Left colon (tissue), 2 donors: ENCODE data around the gene CKS1B. TPM values are rescaled to one million over a fixed set of nuclear protein-coding genes. Genes with fewer than 3 reads are reported as not detected.

Experiments
- ATAC-seq: fragments of 200-7000 bp; cut with Tn5 transposase; one replicate; pipeline ENCODE4 v1.9.1; 2020; ENCODE audit warnings: mild to moderate bottlenecking, moderate library complexity
- DNase-seq, 2 donors: peaks; one replicate each; pipeline ENCODE4 v3.0.0-alpha.2; 2020
- intact Hi-C, 2 donors: fragments of 100-400 bp; cut with DNase I in 1 of 2; cut with micrococcal nuclease in 1 of 2; formaldehyde crosslinking; loops; one replicate each; pipeline versions ENCODE4 v1.11.2 to v1.14.0; 2022; cut with DNase I, micrococcal nuclease
- microRNA-seq, 2 donors: library from miRNA; unstranded; fragments of <30 nt; microRNA quantifications; one replicate each; pipeline versions ENCODE4 v1.1.0 to v1.2.0, GENCODE V29; 2020
- total RNA-seq, 2 donors: library from RNA; stranded (reverse); fragmentation: NEBNext Ultra II Directional; extraction: Animal tissue kit (Norgen Biotek cat#: 25700); gene quantifications; one replicate each; pipeline ENCODE4 v1.2.1, GENCODE V29; 2021
- donor health status: DM: no; HTN: no; CAD: no.
- donor health status: DM: yes; HTN: yes; CAD: no.

The CKS1B gene
- total RNA-seq, 2 donors from 2014 or later = 22.8 to 35.7 TPM

- intact Hi-C loops = loop anchor here in 1 of 2 donors (10.0 kb wide), 1 partner anchor 52 kb away; the partner anchor contains the start of gene PYGO2
- DNase-seq (peak; percentile 94 to 96), ATAC-seq (peak; percentile 81)
These were observed 42.8 kb downstream of the CKS1B start for GRCh38 chr1:155017041-155017945.

GRCh38 chr1:155017946-155018316 is 43.5 kb downstream of the CKS1B start:
- intact Hi-C loops = loop anchor here in 1 of 2 donors (10.0 kb wide), 1 partner anchor 53 kb away; the partner anchor contains the start of gene PYGO2
- peak; percentile 0 for ATAC-seq
- DNase-seq = peak in 1 of 2 donors; percentile 49

- no peak for ATAC-seq
- intact Hi-C loops = loop anchor here in 1 of 2 donors (10.0 kb wide), 1 partner anchor 54 kb away; the partner anchor contains the start of gene PYGO2
- no peak for DNase-seq
These were observed 44.3 kb downstream of the CKS1B start for GRCh38 chr1:155018617-155019348.

- DNase-seq (no peak), ATAC-seq (no peak)
- intact Hi-C loops = loop anchor here in 1 of 2 donors (10.0 kb wide), 1 partner anchor 55 kb away; the partner anchor contains the start of gene PYGO2
These were observed 45.1 kb downstream of the CKS1B start for GRCh38 chr1:155019377-155020245.

GRCh38 chr1:155022136-155022926 is 47.9 kb downstream of the CKS1B start:
- DNase-seq (no peak), ATAC-seq (no peak)
- intact Hi-C loops = no loop called here

GRCh38 chr1:155022927-155023236 is 48.4 kb downstream of the CKS1B start:
- ATAC-seq (peak; percentile 56), DNase-seq (peak in 1 of 2 donors; percentile 62)
- intact Hi-C loops = no loop called here

- ATAC-seq (no peak), DNase-seq (no peak)
- intact Hi-C loops = no loop called here
These were observed 49.1 kb downstream of the CKS1B start for GRCh38 chr1:155023627-155024026.

- DNase-seq = no peak
- no peak for ATAC-seq
- intact Hi-C loops = no loop called here
These were observed 49.8 kb downstream of the CKS1B start for GRCh38 chr1:155024315-155024714.

GRCh38 chr1:155026154-155026553 is 51.7 kb downstream of the CKS1B start:
- no peak for ATAC-seq
- no peak for DNase-seq
- intact Hi-C loops = no loop called here

- DNase-seq (no peak), ATAC-seq (no peak)
- intact Hi-C loops = no loop called here
These were observed 52.1 kb downstream of the CKS1B start for GRCh38 chr1:155026588-155026987.

Small RNA genes within 50 kb of the gene (microRNA-seq; reads per million reads assigned to microRNA genes)
- gene MIR4258 = 0 to 2.7 reads per million in 2 donors

Other genes with a start within 250 kb of the CKS1B start
- 1 to 10 TPM in 1 of 2 donors, under 1 TPM in 1; 0.73 to 3.6 TPM for gene KCNN3, start 104.4 kb upstream of the CKS1B start, total RNA-seq
- gene PMVK, start 38.0 kb upstream of the CKS1B start, total RNA-seq = 10 to 100 TPM; 33.4 to 34.0 TPM
- gene PBXIP1, start 18.6 kb upstream of the CKS1B start, total RNA-seq = 10 to 100 TPM; 33.4 to 61.2 TPM
- 10 to 100 TPM; 27.0 to 31.3 TPM for gene PYGO2, start 12.9 kb upstream of the CKS1B start, total RNA-seq
- 100 to 1,000 TPM in 1 of 2 donors, 10 to 100 TPM in 1; 95.3 to 108 TPM for gene SHC1, start 3.9 kb upstream of the CKS1B start, total RNA-seq
- gene FLAD1, start 8.7 kb downstream of the CKS1B start, total RNA-seq = 10 to 100 TPM; 32.8 to 43.7 TPM
- under 1 TPM in 1 of 2 donors, not detected in 1; 0.52 TPM for gene LENEP, start 18.9 kb downstream of the CKS1B start, total RNA-seq
- 100 to 1,000 TPM; 248 to 326 TPM for gene ZBTB7B, start 28.1 kb downstream of the CKS1B start, total RNA-seq
- gene DCST2, start 59.1 kb downstream of the CKS1B start, total RNA-seq = 1 to 10 TPM; 1.5 to 3.6 TPM
- under 1 TPM in 1 of 2 donors, not detected in 1; 0.21 TPM for gene DCST1, start 59.1 kb downstream of the CKS1B start, total RNA-seq
- gene ADAM15, start 76.6 kb downstream of the CKS1B start, total RNA-seq = 100 to 1,000 TPM in 1 of 2 donors, 10 to 100 TPM in 1; 88.9 to 160 TPM
- 10 to 100 TPM; 23.0 to 33.5 TPM for gene EFNA4, start 89.1 kb downstream of the CKS1B start, total RNA-seq
- 10 to 100 TPM in 1 of 2 donors, 1 to 10 TPM in 1; 7.7 to 23.1 TPM for gene EFNA3, start 104.2 kb downstream of the CKS1B start, total RNA-seq
- gene EFNA1, start 153.2 kb downstream of the CKS1B start, total RNA-seq = 100 to 1,000 TPM in 1 of 2 donors, 10 to 100 TPM in 1; 63.0 to 176 TPM
- gene SLC50A1, start 161.2 kb downstream of the CKS1B start, total RNA-seq = 100 to 1,000 TPM in 1 of 2 donors, 10 to 100 TPM in 1; 70.6 to 107 TPM
- 100 to 1,000 TPM in 1 of 2 donors, 10 to 100 TPM in 1; 93.9 to 131 TPM for gene DPM3, start 165.8 kb downstream of the CKS1B start, total RNA-seq
- gene KRTCAP2, start 198.6 kb downstream of the CKS1B start, total RNA-seq = 100 to 1,000 TPM; 143 to 164 TPM
- under 1 TPM; 0.28 to 0.52 TPM for gene TRIM46, start 199.2 kb downstream of the CKS1B start, total RNA-seq
- gene THBS3, start 233.2 kb downstream of the CKS1B start, total RNA-seq = 10 to 100 TPM; 20.0 to 20.9 TPM
- 10 to 100 TPM; 36.3 to 46.4 TPM for gene MTX1, start 234.0 kb downstream of the CKS1B start, total RNA-seq